HG03095 (cell line): ENCODE results near the gene SPRED2.
"Not testable (repeated sequence)": the region's sequence is repeated elsewhere in the genome, so short reads cannot be mapped to it uniquely, and the experiment has no call there.

Experiments used
- ATAC-seq: cut with Tn5 transposase; IDR thresholded peaks from one replicate; pipeline ENCODE4 v1.9.1; 2021; ENCODE audit warnings: moderate library complexity; ENCODE audit not compliant: unreplicated experiment

The SPRED2 gene

DNA sequence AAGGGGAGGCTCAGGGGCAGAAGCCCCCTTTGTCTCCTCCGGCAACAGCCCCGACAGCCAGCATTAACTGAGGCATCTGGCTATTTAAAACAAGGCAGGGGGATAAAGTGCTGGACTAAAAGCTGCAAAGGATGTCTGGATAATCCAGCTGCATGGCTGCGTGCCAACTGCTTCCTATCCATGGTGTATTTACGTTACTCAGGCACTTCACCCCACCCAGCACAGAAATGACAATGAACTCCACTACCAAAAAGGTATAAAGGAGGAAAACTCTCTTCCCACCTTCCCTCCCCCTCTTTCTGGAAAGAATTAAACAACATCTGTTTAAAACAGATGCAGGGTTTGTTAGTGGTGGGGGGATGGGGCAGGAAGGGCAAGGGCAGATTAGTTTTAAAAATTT lies 82.5 kb downstream of the SPRED2 start:
- ATAC-seq = no peak

DNA sequence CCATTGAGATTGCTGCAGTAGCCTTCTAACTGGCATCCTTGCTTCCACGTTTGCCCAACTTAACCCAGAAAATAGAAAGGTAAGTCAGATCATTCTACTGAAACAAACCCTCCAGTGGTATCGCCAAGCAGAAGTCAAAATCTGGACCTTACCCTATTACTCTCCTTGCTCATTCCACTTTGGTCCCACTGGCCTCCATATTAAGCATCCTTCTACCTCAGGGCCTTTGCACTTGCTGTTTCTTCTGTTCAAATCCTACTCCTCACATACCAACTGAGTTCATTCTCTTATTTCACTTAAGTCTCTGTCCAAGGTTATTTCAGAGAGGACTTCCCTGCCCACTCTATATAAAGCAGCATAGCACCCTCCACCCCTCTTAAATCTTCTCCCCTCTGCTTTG lies 84.5 kb downstream of the SPRED2 start:
- no peak for ATAC-seq

DNA sequence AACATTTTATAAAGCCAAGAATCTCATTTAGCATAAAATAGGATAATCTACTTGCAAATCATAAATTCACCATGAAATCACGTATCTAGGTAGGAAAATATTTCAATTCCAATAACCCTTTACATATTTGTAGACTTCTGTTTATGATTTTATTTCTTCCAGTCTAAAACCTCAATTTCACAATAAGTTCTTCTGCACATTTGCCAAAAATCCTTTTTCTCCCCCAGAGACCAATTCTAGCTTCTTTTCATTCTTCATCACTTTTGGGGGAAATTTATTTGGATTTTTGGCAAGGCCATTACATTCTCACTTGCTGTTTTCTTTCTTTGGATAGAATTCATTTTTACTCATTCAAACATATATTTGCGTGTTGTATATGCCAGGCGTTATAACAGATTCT lies 86.8 kb downstream of the SPRED2 start:
- no peak for ATAC-seq

DNA sequence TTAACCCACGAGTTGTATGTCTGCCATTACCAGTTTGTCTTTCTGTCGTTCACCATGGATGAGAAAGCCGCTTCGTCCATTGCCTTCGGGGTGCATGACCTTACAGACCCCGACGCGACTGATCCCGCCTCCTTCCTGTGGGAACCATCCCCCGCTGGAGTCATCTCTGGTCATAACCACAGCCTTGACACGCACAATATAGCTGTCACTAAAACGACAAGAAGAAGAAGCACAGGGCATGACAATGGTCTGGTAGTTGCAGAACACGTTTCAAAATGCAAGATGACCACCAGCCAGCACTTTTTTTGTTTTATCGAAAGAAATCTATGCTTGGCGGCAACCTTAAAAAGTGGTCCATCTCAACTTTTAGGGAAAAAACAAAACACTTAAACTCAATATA lies 87.7 kb downstream of the SPRED2 start:
- no peak for ATAC-seq

DNA sequence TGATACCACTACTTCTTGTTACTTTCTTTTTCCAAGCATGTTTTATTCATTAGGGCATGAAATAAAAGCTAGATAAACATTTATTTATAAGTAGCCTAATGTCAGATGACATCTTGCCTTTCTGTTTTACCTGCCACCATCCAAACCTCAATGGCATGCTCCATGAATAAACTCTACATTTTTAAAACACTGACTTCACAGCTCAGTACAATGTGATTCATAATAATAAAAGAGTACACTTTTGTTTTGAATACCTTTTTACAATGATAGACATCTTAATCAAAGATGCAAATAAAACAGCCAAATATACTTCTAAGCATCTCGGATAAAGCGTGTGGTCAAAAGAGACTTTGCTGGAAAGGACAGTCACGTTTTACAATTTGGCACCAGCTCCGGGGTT lies 88.2 kb downstream of the SPRED2 start:
- ATAC-seq = no peak

DNA sequence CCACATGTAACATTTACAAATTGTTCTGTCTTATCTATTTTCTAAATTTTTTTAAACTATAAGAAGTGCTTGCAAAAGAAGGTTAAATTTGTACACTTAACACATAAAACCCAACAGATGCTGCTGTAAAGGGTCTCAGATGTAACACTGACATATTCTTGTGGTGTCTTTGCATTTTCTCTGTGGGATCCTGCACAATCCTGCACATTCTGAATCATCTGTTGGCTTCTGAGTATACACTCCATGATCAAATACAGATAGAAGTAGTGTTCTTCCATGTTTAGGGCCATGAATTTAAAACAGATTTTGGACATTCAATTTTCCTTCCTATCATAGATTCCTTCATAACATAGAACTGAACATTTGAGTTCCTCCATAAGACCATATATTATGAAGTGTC lies 89.0 kb downstream of the SPRED2 start:
- no peak for ATAC-seq

DNA sequence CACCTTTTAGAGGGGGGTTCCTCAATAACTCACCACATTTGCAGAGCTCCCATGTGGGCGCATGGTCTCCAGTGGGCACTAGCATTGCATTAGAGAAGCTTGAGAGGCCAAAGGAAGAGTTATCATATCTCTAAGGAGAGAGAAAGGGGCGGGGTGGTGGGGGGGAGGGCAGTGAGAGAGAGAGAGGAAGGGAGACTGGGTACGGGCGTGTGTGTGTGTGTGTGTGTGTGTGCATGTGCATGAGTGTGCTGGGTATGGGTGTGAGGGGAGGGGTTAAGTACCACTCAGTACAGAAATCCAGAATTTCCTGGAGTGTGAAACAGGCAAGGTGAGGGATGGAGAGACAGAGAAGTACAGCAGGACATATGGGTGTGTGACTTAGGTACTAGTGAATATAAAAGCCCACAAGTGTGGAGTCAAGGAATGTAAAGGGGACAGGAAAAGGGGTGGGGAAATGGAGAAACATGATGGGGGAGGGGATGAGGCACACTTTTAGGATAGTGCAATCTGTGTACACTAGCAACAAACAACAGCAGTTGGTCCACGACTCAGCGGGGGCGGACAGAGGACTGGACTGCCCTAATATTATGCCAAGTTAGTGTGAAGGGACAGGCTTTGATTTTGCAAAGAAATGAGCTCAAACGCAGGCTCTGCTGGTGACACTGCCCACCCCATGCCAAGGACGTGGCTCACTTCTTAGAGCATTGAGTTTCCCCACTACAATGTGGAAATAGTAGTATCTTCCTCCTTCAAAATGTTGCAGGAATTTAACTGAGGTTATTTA lies 91.3 kb downstream of the SPRED2 start:
- ATAC-seq = no peak

DNA sequence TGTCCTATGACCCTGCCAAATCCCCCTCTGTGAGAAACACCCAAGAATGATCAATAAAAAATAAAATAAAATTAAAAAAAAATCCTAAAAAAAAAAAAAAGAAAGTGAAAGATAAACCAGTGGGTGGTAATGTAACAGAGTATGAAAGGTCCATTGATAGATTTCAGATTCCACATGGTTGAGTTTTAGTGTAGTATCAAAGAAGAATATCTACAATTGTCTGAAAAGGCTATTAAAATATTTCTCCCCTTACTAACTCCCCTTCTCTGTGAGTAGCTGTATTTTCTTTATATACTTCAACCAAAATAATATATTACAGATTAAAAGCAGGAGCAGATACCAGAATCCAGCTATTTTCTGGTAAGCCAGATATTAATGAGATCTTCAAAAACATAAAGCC lies 92.8 kb downstream of the SPRED2 start:
- no peak for ATAC-seq

DNA sequence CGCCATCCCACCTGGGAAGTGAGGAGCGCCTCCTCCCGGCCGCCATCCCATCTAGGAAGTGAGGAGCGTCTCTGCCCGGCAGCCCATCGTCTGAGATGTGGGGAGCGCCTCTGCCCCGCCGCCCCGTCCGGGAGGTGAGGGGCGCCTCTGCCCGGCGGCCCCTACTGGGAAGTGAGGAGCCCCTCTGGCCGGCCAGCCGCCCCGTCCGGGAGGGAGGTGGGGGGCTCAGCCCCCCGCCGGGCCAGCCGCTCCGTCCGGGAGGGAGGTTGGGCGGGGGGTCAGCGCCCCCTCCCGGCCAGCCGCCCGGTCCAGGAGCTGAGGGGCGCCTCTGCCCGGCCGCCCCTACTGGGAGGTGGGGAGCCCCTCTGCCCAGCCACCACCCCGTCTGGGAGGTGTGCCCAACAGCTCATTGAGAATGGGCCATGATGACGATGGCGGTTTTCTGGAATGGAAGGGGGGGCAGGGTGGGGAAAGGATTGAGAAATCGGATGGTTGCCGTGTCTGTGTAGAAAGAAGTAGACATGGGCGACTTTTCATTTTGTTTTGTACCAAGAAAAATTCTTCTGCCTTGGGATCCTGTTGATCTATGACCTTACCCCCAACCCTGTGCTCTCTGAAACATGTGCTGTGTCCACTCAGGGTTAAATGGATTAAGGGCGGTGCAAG lies 93.4 kb downstream of the SPRED2 start:
- ATAC-seq = not testable (repeated sequence)

DNA sequence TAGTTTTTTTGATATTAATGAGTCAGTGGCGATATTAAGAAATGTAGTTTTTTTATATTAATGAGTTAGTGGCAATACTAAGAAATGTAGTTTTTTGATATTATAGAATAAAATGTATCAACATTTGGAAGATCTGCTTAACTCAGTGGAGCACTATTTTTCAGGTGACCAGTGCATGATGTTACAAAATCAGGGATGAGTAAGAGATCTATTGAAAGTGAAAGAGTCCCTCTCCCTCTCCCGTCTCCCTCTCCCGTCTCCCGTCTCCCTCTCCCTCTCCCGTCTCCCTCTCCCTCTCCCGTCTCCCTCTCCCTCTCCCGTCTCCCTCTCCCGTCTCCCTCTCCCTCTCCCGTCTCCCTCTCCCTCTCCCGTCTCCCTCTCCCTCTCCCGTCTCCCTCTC lies 94.5 kb downstream of the SPRED2 start:
- not testable (repeated sequence) for ATAC-seq

DNA sequence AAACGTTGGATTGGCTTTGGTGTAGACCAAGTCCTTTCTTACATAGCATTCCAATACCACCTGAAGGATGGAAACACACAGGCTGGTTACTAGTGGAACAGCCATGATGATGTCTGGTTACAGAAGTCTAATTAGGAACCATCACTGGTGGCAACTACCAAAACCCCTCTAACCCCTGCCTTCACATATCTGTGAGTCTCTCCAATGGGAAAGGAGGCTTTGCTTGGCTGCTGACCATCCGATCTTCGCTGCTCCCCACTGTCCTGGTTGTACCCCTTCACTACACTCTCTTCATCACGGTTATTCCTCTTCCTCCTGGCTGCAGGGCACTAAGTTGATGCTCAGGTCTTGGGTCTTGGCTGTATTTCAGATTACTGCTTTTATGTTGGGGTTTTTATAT lies 97.7 kb downstream of the SPRED2 start:
- ATAC-seq = no peak

DNA sequence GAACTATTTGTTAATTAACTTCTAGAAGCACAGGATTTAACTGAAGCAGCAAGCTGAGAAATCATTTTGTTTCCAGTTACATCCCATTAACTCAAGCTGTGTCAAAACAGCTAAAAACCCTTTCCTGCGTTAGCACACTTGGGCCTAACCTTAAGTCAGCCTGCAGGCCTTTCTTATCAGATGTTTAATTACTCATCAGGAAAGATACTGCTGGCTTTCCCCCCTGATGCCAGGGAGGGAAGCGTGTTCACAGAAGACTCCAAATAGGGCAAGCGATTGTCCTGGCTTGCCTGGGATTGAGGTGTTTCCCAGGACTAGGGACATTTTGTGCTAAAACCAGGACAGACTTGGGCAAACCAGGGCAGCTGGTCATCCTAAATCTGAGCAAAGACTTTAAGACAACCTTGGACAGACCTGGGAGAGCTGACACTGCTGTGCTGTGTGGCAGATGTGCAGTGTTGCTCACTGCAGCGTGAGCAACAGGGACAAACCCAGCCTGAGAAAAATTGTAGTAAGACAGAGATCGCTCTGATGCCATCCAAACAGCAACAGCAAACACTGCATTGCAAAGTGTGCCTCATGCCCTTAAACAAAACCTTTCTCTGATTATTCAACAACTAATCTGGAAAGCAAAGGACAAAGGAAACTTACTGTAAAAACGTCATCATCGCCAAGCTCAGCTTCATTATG lies 100.9 kb downstream of the SPRED2 start:
- no peak for ATAC-seq

DNA sequence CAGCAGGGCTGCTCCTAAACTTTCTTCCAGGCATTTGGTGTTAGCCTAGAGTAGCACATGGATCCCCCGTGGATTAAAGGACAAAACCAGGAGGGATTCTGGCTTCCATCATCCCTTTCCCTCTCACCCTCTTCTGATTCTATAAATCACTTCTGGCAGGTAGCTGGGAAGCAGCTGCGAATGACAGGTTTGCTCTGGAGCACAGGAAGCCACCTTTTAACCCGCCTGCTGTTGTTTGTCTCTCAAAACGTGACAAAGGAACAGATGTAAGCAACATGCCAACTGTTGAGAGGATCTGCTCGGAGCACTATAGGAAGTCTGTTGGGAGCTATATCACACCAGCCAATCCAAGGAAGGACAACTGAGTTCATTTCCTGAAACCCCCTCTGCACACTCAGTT lies 102.9 kb downstream of the SPRED2 start:
- ATAC-seq = no peak

DNA sequence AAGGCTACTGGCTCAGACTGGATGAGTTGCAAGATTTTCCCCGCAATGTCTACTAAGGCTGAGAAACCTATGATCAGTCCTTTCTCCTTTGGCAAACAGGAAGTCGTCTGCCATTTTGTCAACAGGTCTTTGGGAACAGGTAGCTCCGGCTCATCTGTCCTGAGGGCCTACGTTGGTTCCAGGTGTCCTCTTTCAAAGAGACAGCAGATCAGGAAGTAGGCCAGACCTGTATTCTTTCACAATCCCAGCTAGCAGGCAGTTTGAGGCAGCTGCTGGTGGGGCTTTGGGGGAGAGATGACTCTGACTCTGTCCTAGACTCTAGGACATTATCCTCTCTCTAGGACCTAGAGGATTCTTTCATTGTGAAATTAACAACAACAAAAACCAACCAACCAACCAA lies 106.1 kb downstream of the SPRED2 start:
- no peak for ATAC-seq

DNA sequence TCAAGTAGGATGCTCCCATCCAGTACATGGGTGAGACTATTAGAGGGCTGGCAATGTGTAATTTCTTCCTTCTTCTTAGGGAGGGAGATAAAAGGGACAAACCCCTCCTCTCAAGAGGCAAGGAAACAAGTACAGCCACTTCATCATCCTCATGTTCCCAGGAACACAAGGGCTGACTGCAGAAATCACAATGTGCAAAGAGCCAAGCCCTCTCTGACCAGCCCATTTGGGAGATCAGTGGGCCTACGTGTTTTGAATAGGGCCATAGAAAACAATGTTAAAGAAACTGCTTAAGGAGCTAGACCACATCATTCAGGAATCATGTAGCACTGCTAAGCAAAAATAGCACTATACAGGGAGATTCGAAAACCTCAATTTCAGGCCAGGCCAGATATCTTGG lies 107.3 kb downstream of the SPRED2 start:
- ATAC-seq = no peak

DNA sequence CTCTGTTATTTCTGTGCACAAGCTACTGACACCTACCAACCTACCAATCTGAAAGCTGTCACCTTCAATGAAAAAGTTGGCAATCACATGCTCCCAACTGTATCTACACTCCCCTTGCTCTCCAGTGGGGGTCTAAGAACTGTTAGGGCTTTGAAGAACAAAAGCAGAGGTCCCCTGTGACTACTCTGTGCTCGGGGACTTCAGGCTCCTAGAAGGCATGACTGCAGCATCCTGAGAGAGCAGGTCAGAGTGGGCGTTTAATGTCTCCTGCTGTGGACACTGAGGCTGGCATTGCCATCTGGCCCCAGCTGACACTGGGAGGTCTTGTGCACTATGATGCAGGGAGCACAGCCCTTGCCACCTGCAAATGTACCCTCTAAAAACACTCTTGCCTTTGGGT lies 111.5 kb downstream of the SPRED2 start:
- ATAC-seq = no peak

DNA sequence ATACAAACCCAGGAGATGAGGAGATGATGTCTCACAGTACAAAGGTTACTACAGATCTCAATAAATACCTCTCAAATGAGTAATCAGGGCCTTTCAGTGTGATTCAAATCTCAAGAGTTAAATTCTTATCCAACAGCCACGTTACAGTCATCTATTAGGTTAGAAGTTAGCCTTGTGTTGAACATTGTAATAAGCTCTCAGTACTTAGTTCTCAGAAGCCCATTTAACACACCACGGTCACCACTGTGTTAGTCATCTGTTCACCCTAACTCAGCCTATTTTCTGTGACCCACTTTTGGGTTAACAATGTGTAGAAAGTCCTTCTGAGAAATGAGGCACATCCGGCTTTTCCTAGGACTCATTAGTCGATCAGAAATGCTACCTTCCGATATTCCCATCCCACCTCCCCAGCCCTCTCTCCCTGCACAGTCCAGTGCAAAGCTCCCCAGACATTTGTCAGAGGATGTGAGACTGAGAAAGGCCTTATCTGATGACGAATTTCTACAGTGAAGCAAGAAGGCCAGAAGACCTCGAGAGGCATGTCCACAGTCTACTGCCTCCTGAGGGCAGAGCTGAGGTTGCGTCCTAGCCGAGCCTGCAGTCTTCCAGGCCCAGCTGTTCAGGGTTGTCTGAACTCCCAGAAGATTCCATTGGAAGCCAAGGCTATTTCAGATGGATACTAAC lies 112.2 kb downstream of the SPRED2 start:
- peak; percentile 54 for ATAC-seq

DNA sequence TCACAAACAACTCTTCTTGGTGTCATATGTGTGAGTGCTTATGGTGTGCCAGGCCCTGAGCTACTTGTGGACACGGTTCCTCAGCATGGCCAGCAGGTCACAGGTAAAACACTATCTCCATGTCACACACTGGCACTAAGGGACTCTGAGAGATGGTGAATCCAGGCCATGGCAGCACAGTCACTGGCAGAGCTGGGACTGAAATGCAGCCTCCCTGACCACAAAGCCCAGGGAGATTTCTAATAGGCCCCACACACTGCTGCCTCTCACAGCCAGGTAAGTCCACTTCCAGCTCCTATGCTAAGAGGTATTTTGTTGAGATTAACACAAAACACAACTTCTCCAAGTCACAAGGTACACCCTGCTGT lies 112.7 kb downstream of the SPRED2 start:
- no peak for ATAC-seq

DNA sequence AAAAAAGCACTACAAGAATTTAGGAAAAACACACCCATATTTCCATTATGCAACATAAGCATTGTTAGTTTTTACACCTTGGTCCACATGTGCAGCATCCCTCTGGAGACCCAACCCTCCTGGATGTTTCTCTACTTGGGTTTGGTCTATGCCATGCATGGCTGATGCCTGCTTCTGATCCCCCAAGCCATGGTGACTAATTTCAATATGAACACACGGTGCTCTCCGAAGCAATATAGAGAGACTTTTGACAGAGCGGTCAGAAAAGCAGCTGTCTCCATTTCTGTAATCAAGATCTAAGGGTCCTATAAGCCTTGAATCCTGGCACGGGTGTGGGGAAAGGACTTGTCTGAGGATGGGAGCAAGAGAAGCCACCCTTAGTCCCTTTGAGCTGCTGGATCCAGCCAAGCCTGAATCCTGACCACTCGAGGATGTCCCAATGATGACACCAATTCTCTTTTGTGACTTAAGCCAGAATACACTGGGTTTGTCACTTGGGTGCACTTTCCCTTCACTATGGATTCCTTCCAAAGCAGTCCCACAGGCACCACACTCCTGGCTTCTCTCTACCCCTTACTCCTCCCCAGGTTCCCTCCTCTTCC lies 113.2 kb downstream of the SPRED2 start:
- ATAC-seq = no peak

DNA sequence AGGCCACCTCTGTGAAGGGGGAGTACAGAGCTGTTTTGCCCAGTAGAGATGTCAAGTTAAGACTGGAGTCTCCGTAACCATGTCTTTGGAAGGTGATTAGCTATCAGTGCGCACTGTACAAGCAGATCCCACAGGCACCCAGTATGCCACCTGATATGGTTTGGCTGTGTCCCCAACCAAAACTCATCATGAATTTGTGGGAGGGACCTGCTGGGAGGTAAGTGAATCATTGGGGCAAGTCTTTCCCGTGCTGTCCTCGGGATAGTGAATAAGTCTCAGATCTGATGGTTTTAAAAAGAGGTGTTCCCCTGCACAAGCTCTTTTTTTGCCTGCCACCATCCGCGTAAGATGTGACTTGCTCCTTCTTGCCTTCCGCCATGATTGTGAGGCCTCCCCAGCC lies 114.6 kb downstream of the SPRED2 start:
- ATAC-seq = no peak

DNA sequence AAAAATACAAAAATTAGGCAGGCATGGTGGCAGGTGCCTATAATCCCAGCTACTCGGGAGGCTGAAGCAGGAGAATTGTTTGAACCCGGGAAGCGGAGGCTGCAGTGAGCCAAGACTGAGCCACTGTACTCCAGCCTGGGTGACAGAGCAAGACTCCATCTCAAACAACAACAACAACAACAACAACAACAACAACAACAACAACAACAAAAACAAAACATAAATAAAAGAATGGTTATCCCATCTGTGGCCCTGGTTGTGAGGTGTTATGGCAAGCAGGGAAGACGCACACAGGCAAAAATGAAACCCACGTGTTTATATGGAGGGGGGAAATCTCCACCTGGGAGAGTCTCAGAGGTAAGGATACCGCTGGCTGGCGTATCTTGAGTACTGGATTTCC lies 115.0 kb downstream of the SPRED2 start:
- not testable (repeated sequence) for ATAC-seq
